ENCODE data around the gene OR52B2.
"Not testable (repeated sequence)": the region's sequence is repeated elsewhere in the genome, so short reads cannot be mapped to it uniquely, and the experiment has no call there.

The OR52B2 gene

GRCh38 chr11:6152126-6152525 is 18.0 kb downstream of the OR52B2 start:
- no peaks in the 10 kb centered on the region for H3K9me3 ChIP-seq (replicated peaks; ENCODE audit: insufficient read depth, low read length)
- H3K4me3 ChIP-seq (ENCODE audit: low read length) = no peak overlapping the region
- no peaks in the 10 kb centered on the region for H3F3A ChIP-seq (ENCODE audit: insufficient read depth, low read length)
- no peaks in the 10 kb centered on the region for H3K9me2 ChIP-seq (replicated peaks; ENCODE audit: insufficient read depth, low read length)
- TF ChIP-seq EZH2 (optimal IDR thresholded peaks at IDR 0.05; ENCODE audit: low read depth, low read length) = no peak
- no peak for TF ChIP-seq CTCF (IDR thresholded peaks at IDR 0.05; ENCODE audit: low read length)
- TF ChIP-seq EZH2phosphoT487 (IDR thresholded peaks at IDR 0.05; ENCODE audit: low read length) = no peak
- no peaks in the 10 kb centered on the region for H3K4me1 ChIP-seq (ENCODE audit: low read length)
- H3K27me3 ChIP-seq (replicated peaks; ENCODE audit: insufficient read depth, low read length) = no peaks in the 10 kb centered on the region
- H3K4me2 ChIP-seq (ENCODE audit: low read depth, low read length) = no peak overlapping the region
- no peaks in the 10 kb centered on the region for H4K20me1 ChIP-seq (ENCODE audit: insufficient read depth, low read length)
- no peak overlapping the region for H3K27ac ChIP-seq (ENCODE audit: low read length)
- H3K36me3 ChIP-seq (replicated peaks; ENCODE audit: insufficient read depth, low read length) = no peaks in the 10 kb centered on the region
- H2AFZ ChIP-seq (ENCODE audit: low read length) = no peak overlapping the region
- no peak overlapping the region for H3K9ac ChIP-seq (ENCODE audit: low read length)
- no peaks in the 10 kb centered on the region for H3K79me2 ChIP-seq (ENCODE audit: low read length)
- no peak for DNase-seq

- Histone ChIP-seq H3F3A (ENCODE audit: insufficient read depth, low read length) (no peaks in the 10 kb centered on the region), H3K4me3 (ENCODE audit: low read length) (no peak overlapping the region), H3K9me3 (replicated peaks; ENCODE audit: insufficient read depth, low read length) (no peaks in the 10 kb centered on the region), H3K27ac (ENCODE audit: low read length) (no peak overlapping the region), H4K20me1 (ENCODE audit: insufficient read depth, low read length) (no peaks in the 10 kb centered on the region), H3K79me2 (ENCODE audit: low read length) (no peaks in the 10 kb centered on the region), H3K27me3 (replicated peaks; ENCODE audit: insufficient read depth, low read length) (no peaks in the 10 kb centered on the region), H3K4me2 (ENCODE audit: low read depth, low read length) (no peak overlapping the region), H3K9me2 (replicated peaks; ENCODE audit: insufficient read depth, low read length) (no peaks in the 10 kb centered on the region), H3K36me3 (replicated peaks; ENCODE audit: insufficient read depth, low read length) (no peaks in the 10 kb centered on the region), H3K9ac (ENCODE audit: low read length) (no peak overlapping the region), H2AFZ (ENCODE audit: low read length) (no peak overlapping the region), H3K4me1 (ENCODE audit: low read length) (no peaks in the 10 kb centered on the region)
- no peak for DNase-seq
- TF ChIP-seq EZH2 (optimal IDR thresholded peaks at IDR 0.05; ENCODE audit: low read depth, low read length) (no peak), EZH2phosphoT487 (IDR thresholded peaks at IDR 0.05; ENCODE audit: low read length) (no peak), CTCF (IDR thresholded peaks at IDR 0.05; ENCODE audit: low read length) (no peak)
These were observed 19.0 kb downstream of the OR52B2 start for GRCh38 chr11:6151117-6151516.

- H3K27me3 ChIP-seq (replicated peaks; ENCODE audit: insufficient read depth, low read length); H3F3A ChIP-seq (ENCODE audit: insufficient read depth, low read length); H3K4me2 ChIP-seq (ENCODE audit: low read depth, low read length); H3K9me2 ChIP-seq (replicated peaks; ENCODE audit: insufficient read depth, low read length); H3K79me2 ChIP-seq (ENCODE audit: low read length); H4K20me1 ChIP-seq (ENCODE audit: insufficient read depth, low read length); DNase-seq; H2AFZ ChIP-seq (ENCODE audit: low read length); H3K36me3 ChIP-seq (replicated peaks; ENCODE audit: insufficient read depth, low read length); H3K4me3 ChIP-seq (ENCODE audit: low read length); H3K27ac ChIP-seq (ENCODE audit: low read length); H3K9ac ChIP-seq (ENCODE audit: low read length); H3K4me1 ChIP-seq (ENCODE audit: low read length); H3K9me3 ChIP-seq (replicated peaks; ENCODE audit: insufficient read depth, low read length): not testable (repeated sequence)
These were observed 26.4 kb downstream of the OR52B2 start for GRCh38 chr11:6143737-6144136.

- no peaks in the 10 kb centered on the region for H3K79me2 ChIP-seq (ENCODE audit: low read length)
- DNase-seq = no peak
- H2AFZ ChIP-seq (ENCODE audit: low read length) = no peak overlapping the region
- H3K4me2 ChIP-seq (ENCODE audit: low read depth, low read length) = no peak overlapping the region
- H3K36me3 ChIP-seq (replicated peaks; ENCODE audit: insufficient read depth, low read length) = no peaks in the 10 kb centered on the region
- no peak overlapping the region for H3K9ac ChIP-seq (ENCODE audit: low read length)
- H3K9me3 ChIP-seq (replicated peaks; ENCODE audit: insufficient read depth, low read length) = no peaks in the 10 kb centered on the region
- TF ChIP-seq CTCF (IDR thresholded peaks at IDR 0.05; ENCODE audit: low read length) = no peak
- no peak overlapping the region for H3K4me3 ChIP-seq (ENCODE audit: low read length)
- H4K20me1 ChIP-seq (ENCODE audit: insufficient read depth, low read length) = no peaks in the 10 kb centered on the region
- H3K27ac ChIP-seq (ENCODE audit: low read length) = no peak overlapping the region
- no peaks in the 10 kb centered on the region for H3K4me1 ChIP-seq (ENCODE audit: low read length)
- no peaks in the 10 kb centered on the region for H3K9me2 ChIP-seq (replicated peaks; ENCODE audit: insufficient read depth, low read length)
- H3F3A ChIP-seq (ENCODE audit: insufficient read depth, low read length) = no peaks in the 10 kb centered on the region
- H3K27me3 ChIP-seq (replicated peaks; ENCODE audit: insufficient read depth, low read length) = no peaks in the 10 kb centered on the region
These were observed 27.2 kb downstream of the OR52B2 start for GRCh38 chr11:6142936-6143335.

GRCh38 chr11:6135936-6136335 is 34.2 kb downstream of the OR52B2 start:
- H3K9ac ChIP-seq (ENCODE audit: low read length); H3F3A ChIP-seq (ENCODE audit: insufficient read depth, low read length); H3K27me3 ChIP-seq (replicated peaks; ENCODE audit: insufficient read depth, low read length); H2AFZ ChIP-seq (ENCODE audit: low read length); H3K79me2 ChIP-seq (ENCODE audit: low read length); H4K20me1 ChIP-seq (ENCODE audit: insufficient read depth, low read length); H3K4me2 ChIP-seq (ENCODE audit: low read depth, low read length); DNase-seq; H3K4me1 ChIP-seq (ENCODE audit: low read length); H3K4me3 ChIP-seq (ENCODE audit: low read length); H3K9me3 ChIP-seq (replicated peaks; ENCODE audit: insufficient read depth, low read length); H3K9me2 ChIP-seq (replicated peaks; ENCODE audit: insufficient read depth, low read length); H3K36me3 ChIP-seq (replicated peaks; ENCODE audit: insufficient read depth, low read length); H3K27ac ChIP-seq (ENCODE audit: low read length): not testable (repeated sequence)
